Mesenchymal stem cell (in vitro differentiated cells and primary cell): Measurements from ENCODE around the gene OR4E2.
A peak's percentile ranks its signal among the peaks of the same experiment; 100 is the strongest.

ENCODE experiments used
- DNase-seq: peaks from one replicate; pipeline ENCODE4 v3.0.0-alpha.2; 2013
- H2AFZ ChIP-seq: one replicate; pipeline ENCODE4 v1.6.1; 2013; ENCODE audit warnings: low read depth, mild to moderate bottlenecking, control low read depth, inconsistent platforms, low read length, moderate library complexity
- H2AK5ac ChIP-seq: 2 replicates; pipeline ENCODE4 v1.6.1; 2013; ENCODE audit warnings: low read length, moderate library complexity, mild to moderate bottlenecking, inconsistent platforms; ENCODE audit not compliant: severe bottlenecking
- H2BK120ac ChIP-seq: one replicate; pipeline ENCODE4 v1.6.1; 2013; ENCODE audit warnings: low read depth, mild to moderate bottlenecking, inconsistent platforms, low read length, moderate library complexity
- H2BK12ac ChIP-seq, 2 experiments: one replicate each; pipeline ENCODE4 v1.6.1; 2013; ENCODE audit warnings: inconsistent platforms in 2 of 2, low read length in 2 of 2, mild to moderate bottlenecking in 2 of 2, moderate library complexity in 2 of 2, control low read depth in 1 of 2
- H2BK15ac ChIP-seq: one replicate; pipeline ENCODE4 v1.6.1; 2013; ENCODE audit warnings: mild to moderate bottlenecking, low read depth, inconsistent platforms; ENCODE audit not compliant: poor library complexity, severe bottlenecking
- H2BK5ac ChIP-seq: 2 replicates; pipeline ENCODE4 v1.6.1; 2013; ENCODE audit warnings: low read depth, mild to moderate bottlenecking, low read length, control low read depth, inconsistent platforms; ENCODE audit not compliant: poor library complexity, severe bottlenecking
- H3K14ac ChIP-seq, 2 experiments: one replicate each; pipeline ENCODE4 v1.6.1; 2013; ENCODE audit warnings: inconsistent platforms in 2 of 2, low read length in 2 of 2, control low read depth in 1 of 2, mild to moderate bottlenecking in 1 of 2, moderate library complexity in 1 of 2
- H3K18ac ChIP-seq, 2 experiments: one replicate each; pipeline ENCODE4 v1.6.1; 2013; ENCODE audit warnings: inconsistent platforms in 2 of 2, low read length in 2 of 2, control low read depth in 1 of 2, low read depth in 1 of 2, mild to moderate bottlenecking in 1 of 2
- H3K23ac ChIP-seq, 2 experiments: one replicate each; pipeline ENCODE4 v1.6.1; 2013; ENCODE audit warnings: inconsistent platforms in 2 of 2, low read length in 2 of 2, mild to moderate bottlenecking in 2 of 2, moderate library complexity in 2 of 2, control low read depth in 1 of 2
- H3K27ac ChIP-seq: 2 replicates; pipeline ENCODE4 v1.5.1; 2013; ENCODE audit warnings: mild to moderate bottlenecking, moderate library complexity, low read length, control low read depth, inconsistent platforms; ENCODE audit not compliant: poor library complexity, severe bottlenecking
- H3K27me3 ChIP-seq, 2 experiments: 2 replicates each; pipeline versions ENCODE4 v1.6.1 to v1.7.0; 2013; ENCODE audit warnings: low read length in 2 of 2, mild to moderate bottlenecking in 2 of 2, moderate library complexity in 2 of 2, control low read depth in 1 of 2, inconsistent platforms in 1 of 2; ENCODE audit not compliant: control insufficient read depth in 1 of 2, insufficient read depth in 1 of 2
- H3K36me3 ChIP-seq, 2 experiments: 2 replicates each; pipeline versions ENCODE4 v1.6.1 to v1.7.0; 2013; ENCODE audit warnings: low read length in 2 of 2, control low read depth in 1 of 2, inconsistent platforms in 1 of 2, low read depth in 1 of 2, mild to moderate bottlenecking in 1 of 2; ENCODE audit not compliant: insufficient read depth in 2 of 2, control insufficient read depth in 1 of 2
- H3K4ac ChIP-seq, 2 experiments: one replicate each; pipeline ENCODE4 v1.6.1; 2013; ENCODE audit warnings: inconsistent platforms in 2 of 2, low read length in 2 of 2, mild to moderate bottlenecking in 2 of 2, moderate library complexity in 2 of 2, control low read depth in 1 of 2, low read depth in 1 of 2
- H3K4me1 ChIP-seq: 2 replicates; pipeline ENCODE4 v1.6.1; 2013; ENCODE audit warnings: low read depth, low read length, control low read depth; ENCODE audit not compliant: control insufficient read depth, insufficient read depth
- H3K4me2 ChIP-seq: 2 replicates; pipeline ENCODE4 v1.6.1; 2013; ENCODE audit warnings: low read length, mild to moderate bottlenecking, inconsistent platforms; ENCODE audit not compliant: poor library complexity, severe bottlenecking
- H3K4me3 ChIP-seq, 2 experiments: 2 replicates each; pipeline versions ENCODE4 v1.5.1 to v1.7.0; 2013; ENCODE audit warnings: low read length in 2 of 2, mild to moderate bottlenecking in 2 of 2, control low read depth in 1 of 2, low read depth in 1 of 2; ENCODE audit not compliant: insufficient read depth in 1 of 2
- H3K79me1 ChIP-seq: replicated peaks from 2 replicates; pipeline ENCODE4 v1.6.1; 2013; ENCODE audit warnings: mild to moderate bottlenecking, control low read depth, low read length, inconsistent platforms; ENCODE audit not compliant: poor library complexity, severe bottlenecking
- H3K9ac ChIP-seq: 2 replicates; pipeline ENCODE4 v1.7.0; 2013; ENCODE audit warnings: mild to moderate bottlenecking, low read length, moderate library complexity
- H3K9me3 ChIP-seq: 2 replicates; pipeline ENCODE4 v1.7.0; 2013; ENCODE audit warnings: mild to moderate bottlenecking, low read length; ENCODE audit not compliant: control insufficient read depth
- H4K8ac ChIP-seq: one replicate; pipeline ENCODE4 v1.6.1; 2013; ENCODE audit warnings: inconsistent platforms, mild to moderate bottlenecking, low read length, moderate library complexity
- H4K91ac ChIP-seq: one replicate; pipeline ENCODE4 v1.6.1; 2013; ENCODE audit warnings: mild to moderate bottlenecking, low read length, inconsistent platforms
- WGBS: methylation state at CpG from one replicate; pipeline ENCODE4 v1.1.7; 2013; ENCODE audit warnings: mixed read lengths; 5-methylcytosine and 5-hydroxymethylcytosine counted together

OR4E2 gene

DNA sequence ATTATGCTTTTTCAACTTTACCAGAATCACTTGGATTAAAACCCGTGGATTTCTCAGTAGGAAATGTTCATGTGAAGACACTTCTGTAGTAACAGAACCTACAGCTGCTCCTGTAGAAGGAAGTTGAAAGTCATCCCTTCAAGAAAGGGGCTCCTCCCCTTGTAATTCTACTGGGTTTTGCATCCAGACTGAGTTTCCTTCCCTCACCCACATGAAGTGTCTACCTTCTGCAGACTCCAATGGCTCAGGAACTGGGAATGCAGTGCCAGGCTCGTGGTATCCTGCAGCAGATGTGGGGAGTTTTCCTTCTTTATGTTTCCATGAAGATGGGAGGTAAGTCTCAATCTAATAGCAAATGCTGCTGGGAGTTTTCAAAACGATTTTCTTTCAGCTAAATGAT, 11.0 kb upstream of the OR4E2 start:
- H3K9me3 ChIP-seq: no peaks in the 10 kb centered on the region
- 63% methylated on average over 3 of the region's 3 CpGs for WGBS
- H3K9ac ChIP-seq: no peak overlapping the region
- H2BK120ac ChIP-seq: no peak overlapping the region
- no peaks in the 10 kb centered on the region for H3K4me1 ChIP-seq
- H2AFZ ChIP-seq: no peak overlapping the region
- no peak for DNase-seq
- H3K27ac ChIP-seq: no peak overlapping the region
- H4K8ac ChIP-seq: no peak overlapping the region
- H3K79me1 ChIP-seq: no peaks in the 10 kb centered on the region
- H3K23ac ChIP-seq: no peak overlapping the region
- H2BK12ac ChIP-seq: no peak overlapping the region
- no peak overlapping the region for H2BK5ac ChIP-seq
- H3K14ac ChIP-seq: no peak overlapping the region
- no peak overlapping the region for H3K4ac ChIP-seq
- H3K4me2 ChIP-seq: no peak overlapping the region
- no peaks in the 10 kb centered on the region for H3K36me3 ChIP-seq
- H3K4me3 ChIP-seq: no peak overlapping the region
- no peak overlapping the region for H2BK15ac ChIP-seq
- H3K18ac ChIP-seq: no peak overlapping the region
- no peaks in the 10 kb centered on the region for H3K27me3 ChIP-seq
- no peak overlapping the region for H4K91ac ChIP-seq
- no peak overlapping the region for H2AK5ac ChIP-seq

DNA sequence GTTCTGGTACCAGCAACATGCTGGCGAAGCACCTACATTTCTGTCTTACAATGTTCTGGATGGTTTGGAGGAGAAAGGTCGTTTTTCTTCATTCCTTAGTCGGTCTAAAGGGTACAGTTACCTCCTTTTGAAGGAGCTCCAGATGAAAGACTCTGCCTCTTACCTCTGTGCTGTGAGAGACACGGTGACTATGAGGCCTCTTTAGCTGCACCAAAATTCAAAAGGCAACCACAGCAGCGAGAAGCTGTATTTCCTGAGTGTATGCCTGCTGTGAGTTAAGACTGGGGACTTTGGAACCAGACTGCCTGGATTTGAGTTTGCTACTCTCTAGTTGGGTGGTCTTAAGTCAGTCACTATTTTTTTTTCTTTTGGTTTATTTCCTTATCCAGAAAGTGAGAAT, 10.2 kb upstream of the OR4E2 start:
- H3K27ac ChIP-seq: no peak overlapping the region
- no peak overlapping the region for H2BK15ac ChIP-seq
- no peak overlapping the region for H4K91ac ChIP-seq
- no peak overlapping the region for H3K4me3 ChIP-seq
- H3K4me1 ChIP-seq: no peaks in the 10 kb centered on the region
- no peak overlapping the region for H3K9ac ChIP-seq
- no peak overlapping the region for H2BK5ac ChIP-seq
- H3K4me2 ChIP-seq: no peak overlapping the region
- no peaks in the 10 kb centered on the region for H3K27me3 ChIP-seq
- no peak overlapping the region for H3K4ac ChIP-seq
- no peak overlapping the region for H2BK12ac ChIP-seq
- WGBS: 62% methylated on average over 5 of the region's 5 CpGs
- no peak overlapping the region for H3K18ac ChIP-seq
- no peaks in the 10 kb centered on the region for H3K79me1 ChIP-seq
- no peak overlapping the region for H2BK120ac ChIP-seq
- H3K36me3 ChIP-seq: no peaks in the 10 kb centered on the region
- DNase-seq: no peak
- no peak overlapping the region for H3K14ac ChIP-seq
- H3K23ac ChIP-seq: no peak overlapping the region
- no peak overlapping the region for H2AFZ ChIP-seq
- no peaks in the 10 kb centered on the region for H3K9me3 ChIP-seq
- H2AK5ac ChIP-seq: no peak overlapping the region
- H4K8ac ChIP-seq: no peak overlapping the region

DNA sequence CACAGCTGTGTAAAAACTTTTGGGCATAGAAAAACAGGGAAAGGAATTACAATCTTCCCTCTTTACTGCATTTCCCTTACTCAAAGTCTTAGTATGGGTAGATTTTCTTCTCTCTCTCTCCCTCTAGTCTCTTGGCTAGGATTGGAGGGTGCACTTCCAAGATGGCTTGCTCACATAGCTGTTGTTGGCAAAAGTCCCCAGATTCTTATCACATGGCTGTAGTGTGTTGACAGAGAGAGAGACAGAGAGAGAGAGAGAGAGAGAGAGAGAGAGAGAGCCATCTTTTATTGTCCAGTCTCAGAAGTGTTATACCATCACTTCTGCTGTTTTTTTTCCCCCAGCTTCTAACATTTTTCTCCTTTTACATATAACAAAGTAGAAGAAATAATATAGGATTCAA, 6.3 kb upstream of the OR4E2 start:
- no peak overlapping the region for H2AK5ac ChIP-seq
- H2BK120ac ChIP-seq: no peak overlapping the region
- no peak overlapping the region for H3K18ac ChIP-seq
- no peaks in the 10 kb centered on the region for H3K9me3 ChIP-seq
- H3K36me3 ChIP-seq: no peaks in the 10 kb centered on the region
- no peak overlapping the region for H2AFZ ChIP-seq
- H3K4me2 ChIP-seq: no peak overlapping the region
- no peak overlapping the region for H4K8ac ChIP-seq
- no peak overlapping the region for H3K27ac ChIP-seq
- no peaks in the 10 kb centered on the region for H3K79me1 ChIP-seq
- no peak overlapping the region for H2BK15ac ChIP-seq
- no peak overlapping the region for H4K91ac ChIP-seq
- peak; percentile 18 for DNase-seq
- H3K4me3 ChIP-seq: no peak overlapping the region
- no peak overlapping the region for H3K23ac ChIP-seq
- no peak overlapping the region for H3K14ac ChIP-seq
- H3K27me3 ChIP-seq: no peaks in the 10 kb centered on the region
- H2BK12ac ChIP-seq: no peak overlapping the region
- no peaks in the 10 kb centered on the region for H3K4me1 ChIP-seq
- H2BK5ac ChIP-seq: no peak overlapping the region
- H3K9ac ChIP-seq: no peak overlapping the region
- no peak overlapping the region for H3K4ac ChIP-seq

DNA sequence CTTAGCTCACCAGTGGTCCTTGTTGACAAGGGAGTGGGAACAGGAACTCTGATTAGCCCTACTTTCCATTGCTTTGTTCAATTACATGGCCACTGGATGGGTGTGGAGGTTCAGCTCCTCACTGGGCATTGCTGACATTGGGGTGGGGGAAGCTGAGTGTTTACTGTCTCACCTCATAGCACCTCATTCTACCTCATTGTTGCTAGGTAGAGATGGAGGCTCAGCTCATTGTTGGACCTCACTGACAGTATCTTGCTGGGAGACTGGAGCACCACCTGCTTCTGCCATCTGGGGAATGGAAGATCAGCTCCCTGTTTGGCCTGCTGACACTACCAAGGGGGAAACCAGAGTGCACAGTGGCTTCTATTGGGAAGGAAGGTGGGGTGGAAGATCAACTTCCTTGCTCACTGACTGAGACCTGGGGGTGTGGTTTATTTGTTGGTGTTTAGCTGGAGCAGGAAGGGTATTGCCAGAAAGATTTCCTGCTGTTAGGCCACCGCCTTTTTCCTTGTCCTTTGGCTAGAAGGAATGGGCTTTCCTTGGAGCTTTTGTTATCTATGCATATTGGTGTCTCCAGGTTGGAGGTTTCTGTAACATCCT, 1.3 kb upstream of the OR4E2 start:
- H2AFZ ChIP-seq: no peak overlapping the region
- no peak overlapping the region for H3K27ac ChIP-seq
- no peak overlapping the region for H3K4me3 ChIP-seq
- no peak overlapping the region for H2BK15ac ChIP-seq
- no peak overlapping the region for H3K18ac ChIP-seq
- H3K4me2 ChIP-seq: no peak overlapping the region
- H3K9me3 ChIP-seq: no peaks in the 10 kb centered on the region
- H3K79me1 ChIP-seq: no peaks in the 10 kb centered on the region
- H3K4ac ChIP-seq: no peak overlapping the region
- DNase-seq: no peak
- no peak overlapping the region for H3K9ac ChIP-seq
- H4K91ac ChIP-seq: no peak overlapping the region
- no peak overlapping the region for H2BK12ac ChIP-seq
- no peak overlapping the region for H4K8ac ChIP-seq
- H3K23ac ChIP-seq: no peak overlapping the region
- no peak overlapping the region for H2BK120ac ChIP-seq
- H3K4me1 ChIP-seq: no peaks in the 10 kb centered on the region
- 40% methylated on average over 1 of the region's 1 CpG for WGBS
- no peak overlapping the region for H2BK5ac ChIP-seq
- no peaks in the 10 kb centered on the region for H3K27me3 ChIP-seq
- no peak overlapping the region for H2AK5ac ChIP-seq
- no peaks in the 10 kb centered on the region for H3K36me3 ChIP-seq
- peak overlapping the region in 1 of 2 experiments; percentile 81 for H3K14ac ChIP-seq
